Endothelial cell of umbilical vein (primary cell): ENCODE data around the gene HHIPL2. TPM values are rescaled to one million over a fixed set of nuclear protein-coding genes. Genes with fewer than 3 reads are reported as not detected.

Experiments
- BruUV-seq: library from RNA; stranded (reverse); fragments of 400-500 nt; replicated peaks from 2 replicates; lab custom pipeline; 2021; lab: Mats Ljungman, UMichigan
- CTCF ChIA-PET: fragments of 300-600, 350-600 bp; sonication (Branson Sonifier 250); formaldehyde crosslinking; loops from one replicate; lab custom pipeline; 2021; ENCODE audit warnings: antibody characterized with exemption, inconsistent platforms; lab: Charles Lee
- POLR2A ChIA-PET: fragments of 300-600, 350-600 bp; sonication (Branson Sonifier 250); formaldehyde crosslinking; loops from one replicate; lab custom pipeline; 2021; ENCODE audit warnings: antibody characterized with exemption, inconsistent platforms; lab: Charles Lee
- DNase-seq: peaks from one replicate; pipeline ENCODE4 v3.0.0-alpha.2; 2011; ENCODE audit warnings: low read depth, low spot score
- FAIRE-seq: peaks from 2 replicates; lab custom pipeline; 2011; peaks lifted over from hg19 to GRCh38; lab: Jason Lieb, UNC
- H2AFZ ChIP-seq: 2 replicates; pipeline ENCODE4 v1.6.0; 2012; ENCODE audit warnings: low read depth, low read length, control low read depth, inconsistent platforms
- H3K27ac ChIP-seq: 2 replicates; pipeline ENCODE4 v1.5.1; 2011; ENCODE audit warnings: low read depth, mild to moderate bottlenecking, control low read depth, low read length, moderate library complexity; ENCODE audit not compliant: insufficient read depth
- H3K27me3 ChIP-seq, 2 experiments: 2 replicates each; pipeline versions ENCODE4 v1.6.0 to v1.6.1; 2011; ENCODE audit warnings: low read length in 2 of 2, mixed read lengths in 1 of 2; ENCODE audit not compliant: control insufficient read depth in 2 of 2, insufficient read depth in 2 of 2
- H3K36me3 ChIP-seq, 2 experiments: 2 replicates in 1 of 2; 3 replicates in 1 of 2; pipeline ENCODE4 v1.5.1; 2011; ENCODE audit warnings: low read length in 2 of 2, mild to moderate bottlenecking in 1 of 2, moderate library complexity in 1 of 2; ENCODE audit not compliant: control insufficient read depth in 2 of 2, insufficient read depth in 2 of 2; ENCODE audit errors: extremely low read depth in 1 of 2
- H3K4me1 ChIP-seq: 3 replicates; pipeline ENCODE4 v1.5.1; 2011; ENCODE audit warnings: mild to moderate bottlenecking, low read length; ENCODE audit not compliant: control insufficient read depth, insufficient read depth; ENCODE audit errors: extremely low read depth
- H3K4me2 ChIP-seq: 2 replicates; pipeline ENCODE4 v1.6.1; 2011; ENCODE audit warnings: low read length, control low read depth, mixed read lengths; ENCODE audit not compliant: insufficient read depth
- H3K4me3 ChIP-seq, 3 experiments: fragments of 200-600 bp in 1 of 3; sonication (generic), shearing (Covaris generic) in 1 of 3; replicated peaks in 1 of 3; 2 replicates each; pipeline ENCODE4 v1.5.1; 2011 to 2016; ENCODE audit warnings: control low read depth in 3 of 3, low read length in 3 of 3, mild to moderate bottlenecking in 2 of 3, inconsistent platforms in 1 of 3, low read depth in 1 of 3, moderate library complexity in 1 of 3; ENCODE audit not compliant: insufficient read depth in 1 of 3
- H3K79me2 ChIP-seq: 2 replicates; pipeline ENCODE4 v1.6.0; 2012; ENCODE audit warnings: low read length, inconsistent platforms; ENCODE audit not compliant: control insufficient read depth, insufficient read depth
- H3K9ac ChIP-seq: replicated peaks from 2 replicates; pipeline ENCODE3; 2011; ENCODE audit warnings: low read length, control low read depth; ENCODE audit not compliant: insufficient read depth; ENCODE audit errors: extremely low read depth
- H3K9me1 ChIP-seq: replicated peaks from 3 replicates; pipeline ENCODE4 v1.6.0; 2011; ENCODE audit warnings: mild to moderate bottlenecking, low read length; ENCODE audit not compliant: control insufficient read depth, insufficient read depth; ENCODE audit errors: extremely low read depth
- H3K9me3 ChIP-seq: replicated peaks from 2 replicates; pipeline ENCODE4 v1.5.1; 2012; ENCODE audit warnings: low read length, inconsistent platforms; ENCODE audit not compliant: control insufficient read depth, insufficient read depth
- H4K20me1 ChIP-seq: replicated peaks from 2 replicates; pipeline ENCODE3; 2011; ENCODE audit warnings: mild to moderate bottlenecking, low read length; ENCODE audit not compliant: control insufficient read depth, insufficient read depth; ENCODE audit errors: extremely low read depth
- CTCF ChIP-seq, 2 donors: IDR thresholded peaks; 1 replicate in 1 of 2; 2 replicates in 1 of 2; pipeline ENCODE4 v1.5.1; 2011; ENCODE audit warnings: low read length in 2 of 2, mild to moderate bottlenecking in 2 of 2, moderate library complexity in 2 of 2, control low read depth in 1 of 2, inconsistent platforms in 1 of 2, low read depth in 1 of 2; ENCODE audit not compliant: insufficient read depth in 1 of 2; ENCODE audit errors: extremely low read depth in 1 of 2
- EZH2 ChIP-seq: IDR thresholded peaks from 2 replicates; pipeline ENCODE4 v1.6.1; 2012; ENCODE audit warnings: borderline replicate concordance, low read depth, mild to moderate bottlenecking, moderate library complexity, low read length, inconsistent platforms; ENCODE audit not compliant: severe bottlenecking
- FOS ChIP-seq: IDR thresholded peaks from 2 replicates; pipeline ENCODE4 v1.6.1; 2011; ENCODE audit warnings: mild to moderate bottlenecking, low read length, moderate library complexity, borderline replicate concordance; ENCODE audit not compliant: insufficient read depth
- GATA2 ChIP-seq: IDR thresholded peaks from 2 replicates; pipeline ENCODE4 v1.7.0; 2011; ENCODE audit warnings: low read depth, mild to moderate bottlenecking, moderate library complexity, mixed read lengths, low read length; ENCODE audit not compliant: insufficient read length, insufficient read depth
- JUN ChIP-seq: IDR thresholded peaks from 2 replicates; pipeline ENCODE4 v1.6.1; 2011; ENCODE audit warnings: borderline replicate concordance, low read depth; ENCODE audit not compliant: insufficient read length, insufficient read depth
- MYC ChIP-seq: IDR thresholded peaks from one replicate; pipeline ENCODE4 v1.6.1; 2011; ENCODE audit warnings: mild to moderate bottlenecking, low read depth, low read length
- POLR2A ChIP-seq: IDR thresholded peaks from 2 replicates; pipeline ENCODE4 v1.6.1; 2012; ENCODE audit warnings: low read depth, mild to moderate bottlenecking, control low read depth, low read length
- POLR2AphosphoS5 ChIP-seq: IDR thresholded peaks from 2 replicates; pipeline ENCODE4 v1.6.1; 2012; ENCODE audit warnings: low read depth, mild to moderate bottlenecking, control low read depth, low read length, moderate library complexity; ENCODE audit not compliant: insufficient read depth
- dilution Hi-C: fragments of 300-500 bp; cut with MboI; formaldehyde crosslinking; loops from one replicate; pipeline ENCODE4 v1.15.0; 2019; ENCODE audit warnings: low sequenced_read_pairs; ENCODE audit not compliant: extremely low pct_ligation_motif_present
- intact Hi-C: fragments of 100-400 bp; cut with micrococcal nuclease; formaldehyde crosslinking; loops from one replicate; pipeline ENCODE4 v1.10.0; 2022
- polyA plus RNA-seq, 4 experiments: library from polyadenylated mRNA; depleted of rRNA in 3 of 4; stranded (reverse) in 3 of 4; unstranded in 1 of 4; fragments of >200 nt; gene quantifications; 2 replicates each; pipeline versions ENCODE4 v1.2.1 to v1.2.3, GENCODE V29; 2011 to 2012; ENCODE audit warnings: missing spikeins in 1 of 4
- total RNA-seq: library from RNA; stranded (reverse); gene quantifications from 2 replicates; pipeline ENCODE4 v1.2.3, GENCODE V29; 2021
- TF ChIP-seq, protein P1 (sequence below): IDR thresholded peaks from 2 replicates; pipeline ENCODE4 v1.6.1; 2011; ENCODE audit not compliant: insufficient read depth, insufficient read length

HHIPL2 gene
- total and polyA plus RNA-seq, 2 donors (not counting 3 experiments of a cell fraction or from before 2014, with no cell fraction given) = 0.03 TPM; not detected in 1

DNA sequence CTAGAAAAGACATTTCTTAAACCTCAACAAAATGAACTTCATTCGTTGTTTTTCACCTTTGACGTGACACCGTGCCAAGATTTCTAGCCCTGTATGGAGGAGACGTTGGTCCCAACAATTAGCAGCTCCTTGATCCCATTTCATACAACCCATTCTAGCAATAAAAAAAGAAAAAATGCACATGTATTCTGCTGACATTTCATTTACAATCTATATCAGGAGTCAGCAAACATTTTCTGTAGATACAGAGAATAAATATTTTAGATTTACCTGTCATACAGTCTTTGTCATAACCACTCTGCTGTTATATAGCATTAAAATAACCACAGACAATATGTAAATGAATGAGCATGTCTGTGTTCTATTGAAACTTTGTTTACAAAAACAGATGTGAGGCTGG is 48.8 kb upstream of the HHIPL2 start:
- BruUV-seq = no TSS peak
- FAIRE-seq (no peak), DNase-seq (no peak)
- CTCF ChIA-PET = no interaction called here
- H3K4me1 ChIP-seq = peaks cover 15% of the 10 kb centered on the region
- H3K27ac ChIP-seq = no peak overlapping the region
- intact Hi-C loops = no loop called here
- no peaks in the 10 kb centered on the region for H3K9me3 ChIP-seq
- H4K20me1 ChIP-seq = no peaks in the 10 kb centered on the region
- dilution Hi-C loops = no loop called here
- H2AFZ ChIP-seq = no peak overlapping the region
- no peaks in the 10 kb centered on the region for H3K27me3 ChIP-seq
- no peak overlapping the region for H3K4me2 ChIP-seq
- POLR2A ChIA-PET = no interaction called here
- H3K79me2 ChIP-seq = no peaks in the 10 kb centered on the region
- TF ChIP-seq, protein P1, sequence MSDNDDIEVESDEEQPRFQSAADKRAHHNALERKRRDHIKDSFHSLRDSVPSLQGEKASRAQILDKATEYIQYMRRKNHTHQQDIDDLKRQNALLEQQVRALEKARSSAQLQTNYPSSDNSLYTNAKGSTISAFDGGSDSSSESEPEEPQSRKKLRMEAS = no peak
- TF ChIP-seq EZH2 = no peak
- no peak for TF ChIP-seq CTCF (IDR thresholded peaks at IDR 0.05; ENCODE audit: extremely low read depth in 1 of 2, insufficient read depth in 1 of 2, low read depth in 1 of 2, low read length in 2 of 2)
- no peak for TF ChIP-seq POLR2AphosphoS5
- TF ChIP-seq GATA2 = no peak
- no peak for TF ChIP-seq JUN
- no peak for TF ChIP-seq POLR2A
- TF ChIP-seq MYC = no peak
- no peak for TF ChIP-seq FOS
- H3K36me3 ChIP-seq = no peaks in the 10 kb centered on the region
- no peak overlapping the region for H3K4me3 ChIP-seq
- H3K9ac ChIP-seq = no peak overlapping the region
- no peaks in the 10 kb centered on the region for H3K9me1 ChIP-seq
